CD4-positive, alpha-beta T cell treated with Interleukin-6 for 4 hours (primary cell): ENCODE measurements around the gene ROGDI.

Experiments used
- DNase-seq: peaks from one replicate; pipeline ENCODE4 v3.0.0-alpha.2; 2020; ENCODE audit warnings: mixed read lengths

Gene ROGDI, protein sequence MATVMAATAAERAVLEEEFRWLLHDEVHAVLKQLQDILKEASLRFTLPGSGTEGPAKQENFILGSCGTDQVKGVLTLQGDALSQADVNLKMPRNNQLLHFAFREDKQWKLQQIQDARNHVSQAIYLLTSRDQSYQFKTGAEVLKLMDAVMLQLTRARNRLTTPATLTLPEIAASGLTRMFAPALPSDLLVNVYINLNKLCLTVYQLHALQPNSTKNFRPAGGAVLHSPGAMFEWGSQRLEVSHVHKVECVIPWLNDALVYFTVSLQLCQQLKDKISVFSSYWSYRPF

GRCh38 chr16:4801962-4802658, at the start of gene ROGDI:
Gene ROGDI, minus strand, starts transcription at chr16:4802633. Its CDS starts 62 bp downstream, at chr16:4802571.
- DNase-seq = peak; percentile 93

DNA sequence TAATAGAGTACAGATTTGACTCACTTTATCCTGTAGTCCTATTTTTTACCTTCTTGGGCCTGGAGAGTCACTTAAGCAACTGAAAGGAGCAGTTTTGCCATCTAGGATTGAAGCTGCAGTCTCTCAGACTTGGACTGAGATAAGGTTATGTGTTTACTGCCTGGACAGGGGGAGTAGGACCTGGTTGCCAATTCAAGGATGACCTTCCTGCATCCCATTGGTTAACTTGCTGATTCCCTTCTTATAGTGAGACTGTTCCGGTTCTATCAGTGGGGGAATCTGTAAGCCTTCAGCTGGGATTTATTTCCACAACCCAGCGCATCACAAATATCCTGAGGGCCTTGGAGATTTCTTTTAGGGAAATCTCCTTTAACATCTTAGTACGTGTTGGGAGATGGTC, 47.8 kb upstream of the ROGDI start:
- no peak for DNase-seq

DNA sequence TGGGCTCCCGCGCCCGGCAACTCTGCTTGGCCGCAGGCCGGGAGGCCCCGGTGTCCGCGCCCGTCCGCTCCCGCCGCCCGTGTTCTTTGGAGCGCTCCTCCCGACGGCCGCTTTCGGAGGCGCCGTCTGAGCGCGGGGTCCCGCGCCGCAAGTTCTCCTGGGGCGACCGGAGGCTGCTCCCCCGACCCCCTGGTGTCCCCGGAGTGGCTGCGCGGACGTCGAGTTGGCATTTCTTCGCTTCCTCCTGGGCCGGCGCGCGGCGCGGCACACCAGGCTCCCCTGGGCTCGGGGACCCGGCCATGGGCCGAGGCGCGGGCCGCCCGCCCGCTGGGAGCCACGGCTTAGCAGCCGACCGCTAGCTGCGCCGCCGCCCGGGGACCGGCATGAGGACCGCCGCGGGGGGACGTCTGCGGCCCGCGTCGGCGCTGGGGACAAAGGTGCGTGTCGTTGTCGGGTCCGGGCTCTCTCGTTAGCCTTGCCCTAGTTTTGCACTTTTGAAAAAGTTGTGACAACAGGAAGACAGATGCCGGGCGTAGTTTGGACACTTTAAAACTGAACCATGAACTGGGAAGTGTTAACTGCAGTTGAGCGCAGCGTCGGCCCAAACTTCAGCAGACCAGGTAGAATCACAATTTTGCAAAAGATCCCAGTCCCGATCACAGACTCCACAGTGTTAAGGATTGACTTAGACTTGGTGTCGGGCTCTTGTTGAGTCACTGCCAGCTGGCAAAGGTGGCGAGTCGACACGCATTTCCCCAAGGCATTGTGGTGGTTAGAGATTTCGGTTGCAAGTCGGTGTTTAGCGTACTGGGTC, 45.5 kb upstream of the ROGDI start:
- peak; percentile 50 for DNase-seq

- peak; percentile 100 for DNase-seq
Measured at GRCh38 chr16:4846901-4847773, 44.7 kb upstream of the ROGDI start, which contains the start of the genes GLYR1 and UBN1. Gene GLYR1, minus strand, starts transcription at chr16:4847288. Its CDS starts 23 bp downstream, at chr16:4847265. Gene UBN1, plus strand, starts transcription at chr16:4847481. Its CDS starts 5,437 bp downstream, at chr16:4852918.

DNA sequence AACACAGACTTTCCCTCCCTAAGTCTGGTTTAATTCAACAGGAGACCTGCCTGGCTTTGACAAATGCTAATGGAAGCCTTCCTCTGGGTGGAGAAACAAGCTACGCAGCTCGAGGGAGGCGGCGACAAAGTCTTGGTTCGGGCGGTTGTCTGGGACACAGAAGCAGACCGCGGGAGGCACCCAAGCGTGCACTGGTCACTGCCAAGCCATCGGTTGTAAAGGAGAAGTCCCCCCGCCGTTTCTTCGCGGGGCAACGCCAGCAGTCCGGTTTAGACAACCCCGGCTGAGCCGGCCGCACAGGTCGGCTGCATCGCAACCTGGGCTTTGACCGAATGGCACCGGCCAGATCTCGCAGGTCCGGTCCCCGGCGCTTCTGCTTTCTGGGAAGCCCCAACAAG, 44.1 kb upstream of the ROGDI start:
- peak; percentile 4 for DNase-seq

DNA sequence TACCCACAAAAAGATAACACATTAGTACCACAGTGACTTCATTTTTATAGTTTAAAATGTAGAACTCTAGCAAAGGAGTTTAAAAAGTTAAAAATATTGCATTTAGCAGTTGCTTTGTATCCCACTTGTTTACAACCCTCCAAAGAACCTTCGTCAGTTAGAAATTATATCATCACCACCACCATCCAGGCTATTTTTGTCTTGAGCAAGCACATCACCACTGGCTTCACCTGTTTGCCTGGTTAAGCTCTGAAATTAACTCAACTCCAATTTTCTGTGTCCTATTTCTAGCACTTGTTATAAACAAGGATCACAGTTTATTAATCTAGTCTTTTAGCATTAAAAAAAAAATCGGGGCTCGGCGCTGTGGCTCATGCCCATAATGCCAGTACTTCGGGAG, 38.6 kb upstream of the ROGDI start:
- no peak for DNase-seq

- DNase-seq = no peak
Measured at GRCh38 chr16:4839942-4840341, 37.5 kb upstream of the ROGDI start.

GRCh38 chr16:4837733-4838501, 35.5 kb upstream of the ROGDI start:
- no peak for DNase-seq

GRCh38 chr16:4836727-4837126, 34.3 kb upstream of the ROGDI start:
- DNase-seq = no peak

GRCh38 chr16:4833584-4833983, 31.2 kb upstream of the ROGDI start:
- DNase-seq = no peak

- no peak for DNase-seq
Measured at GRCh38 chr16:4832698-4833343, 30.4 kb upstream of the ROGDI start.

- DNase-seq = no peak
Measured at GRCh38 chr16:4831616-4832015, 29.2 kb upstream of the ROGDI start.

DNA sequence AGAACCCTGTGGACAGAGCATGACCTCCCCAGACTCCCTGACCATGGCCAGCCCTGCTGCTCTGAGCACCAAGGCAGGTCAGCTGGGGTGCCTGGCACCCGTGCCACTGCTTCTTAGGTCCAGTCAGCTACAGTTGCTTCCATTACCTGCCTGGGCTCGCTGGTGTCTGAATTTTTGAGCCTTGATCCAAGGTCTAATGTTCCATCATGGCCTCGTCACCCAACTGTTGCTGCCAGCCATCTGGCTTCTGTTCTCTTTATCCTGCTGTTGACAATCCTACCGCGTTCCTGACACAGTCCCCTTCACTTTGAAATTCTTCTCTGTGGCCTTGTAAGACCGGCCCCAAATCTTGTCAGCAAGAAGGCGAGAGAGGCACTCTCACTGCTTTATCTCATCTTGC, 28.0 kb upstream of the ROGDI start:
- DNase-seq = no peak

DNA sequence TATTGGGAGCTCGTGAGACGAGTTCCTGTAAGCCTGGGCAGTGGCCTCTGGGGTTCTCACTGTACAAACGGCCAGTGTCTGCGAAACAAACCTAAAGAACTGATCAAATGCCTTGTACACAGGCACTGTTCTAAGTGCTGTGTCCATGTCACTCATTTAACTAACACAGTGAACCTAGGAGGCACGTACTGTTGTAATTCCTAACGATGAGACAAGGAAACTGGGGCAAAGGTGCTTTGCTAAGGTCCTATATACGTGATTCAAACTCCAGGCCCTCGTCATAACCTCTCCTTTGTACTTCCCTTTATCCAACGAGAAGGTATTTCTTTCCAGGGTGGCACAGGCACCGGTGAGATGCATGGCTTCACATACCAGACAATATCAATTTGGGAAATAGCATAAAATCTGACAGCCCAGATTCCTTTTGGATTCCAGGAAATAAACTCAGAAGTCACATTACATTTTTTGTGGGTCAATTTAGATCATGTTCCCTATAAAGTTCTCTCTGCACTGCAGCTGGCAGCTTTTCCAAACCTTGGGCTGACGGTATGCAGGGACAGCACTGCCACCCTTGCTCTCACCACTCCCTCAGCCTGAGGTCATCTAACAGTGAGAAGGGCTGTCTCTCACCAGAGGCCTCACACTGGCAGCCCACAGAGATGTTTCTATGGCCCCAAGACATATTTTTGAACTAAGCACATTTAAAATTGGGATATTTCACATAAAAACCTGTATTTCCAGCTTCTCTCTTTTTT, 26.3 kb upstream of the ROGDI start:
- no peak for DNase-seq

DNA sequence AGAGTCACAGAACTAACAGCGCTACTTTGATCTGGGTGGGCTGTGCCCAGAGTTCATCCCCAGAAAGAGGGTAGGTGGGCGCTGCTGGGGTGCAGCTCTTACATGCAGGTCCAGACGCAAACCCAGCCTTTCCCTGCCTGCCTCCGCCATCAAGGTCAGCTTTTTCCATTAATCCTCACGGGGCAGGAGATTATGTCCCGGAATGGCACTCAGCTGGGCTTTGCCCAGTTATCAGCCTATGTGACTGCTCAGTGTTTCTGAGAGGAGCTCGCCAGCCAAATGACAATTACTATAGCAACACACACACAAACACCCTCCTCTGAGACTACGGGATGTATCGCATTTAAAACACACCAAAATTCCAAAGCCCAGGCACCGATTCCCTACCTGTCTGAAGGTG, 24.5 kb upstream of the ROGDI start:
- DNase-seq = no peak

GRCh38 chr16:4826526-4826925, 24.1 kb upstream of the ROGDI start:
- DNase-seq = no peak

- no peak for DNase-seq
Measured at GRCh38 chr16:4825196-4825595, 22.8 kb upstream of the ROGDI start.

- DNase-seq = no peak
Measured at GRCh38 chr16:4820652-4821051, 18.2 kb upstream of the ROGDI start.

DNA sequence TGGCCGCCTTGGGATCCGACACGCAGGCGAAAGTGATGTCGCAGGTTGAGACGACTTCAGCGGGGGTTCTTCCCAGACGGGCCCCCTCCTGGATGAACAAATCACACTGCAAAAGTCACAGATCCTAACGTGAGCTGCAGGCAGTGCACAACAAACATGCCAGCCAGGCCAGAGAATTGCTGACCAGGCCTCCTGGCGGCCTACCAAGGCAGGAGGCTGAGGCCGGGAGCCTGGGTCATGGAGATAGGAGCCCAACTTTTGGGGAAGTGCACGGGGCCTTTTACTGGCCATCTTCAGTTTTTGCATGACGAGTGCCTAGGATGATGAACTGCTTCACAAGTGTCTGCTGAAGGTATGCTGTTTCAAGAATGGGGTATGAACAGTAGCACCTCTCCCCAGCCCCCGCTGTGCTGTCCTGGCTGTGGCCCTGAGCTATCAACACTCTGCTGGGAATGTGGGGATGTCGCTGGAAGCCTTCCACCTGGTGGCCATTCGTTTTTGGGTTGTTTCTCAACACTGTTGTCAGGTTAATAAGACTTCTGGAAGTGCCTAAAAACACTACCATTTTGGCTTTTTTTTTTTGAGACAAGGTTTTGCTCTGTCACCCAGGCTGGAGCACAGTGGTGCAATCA, 12.2 kb upstream of the ROGDI start:
- DNase-seq = no peak

- DNase-seq = no peak
Measured at GRCh38 chr16:4814046-4814445, 11.6 kb upstream of the ROGDI start.
